Body of pancreas (tissue), 4 donors: ENCODE data around the gene NDUFS1.

Experiments
- POLR2A ChIP-seq, 3 donors: fragments of 450-650 bp; IDR thresholded peaks; one replicate each; pipeline ENCODE4 v1.6.1; 2016; ENCODE audit warnings: antibody characterized with exemption in 3 of 3, mild to moderate bottlenecking in 2 of 3
- TF ChIP-seq, protein P1 (sequence below), 7 experiments: fragments of 450-650 bp in 4 of 7; fragments of 200-600 bp in 3 of 7; sonication (generic) in 3 of 7; IDR thresholded peaks; one replicate each; pipeline ENCODE4 v1.5.1; 2016 to 2019; ENCODE audit warnings: antibody characterized with exemption in 7 of 7

DNA sequence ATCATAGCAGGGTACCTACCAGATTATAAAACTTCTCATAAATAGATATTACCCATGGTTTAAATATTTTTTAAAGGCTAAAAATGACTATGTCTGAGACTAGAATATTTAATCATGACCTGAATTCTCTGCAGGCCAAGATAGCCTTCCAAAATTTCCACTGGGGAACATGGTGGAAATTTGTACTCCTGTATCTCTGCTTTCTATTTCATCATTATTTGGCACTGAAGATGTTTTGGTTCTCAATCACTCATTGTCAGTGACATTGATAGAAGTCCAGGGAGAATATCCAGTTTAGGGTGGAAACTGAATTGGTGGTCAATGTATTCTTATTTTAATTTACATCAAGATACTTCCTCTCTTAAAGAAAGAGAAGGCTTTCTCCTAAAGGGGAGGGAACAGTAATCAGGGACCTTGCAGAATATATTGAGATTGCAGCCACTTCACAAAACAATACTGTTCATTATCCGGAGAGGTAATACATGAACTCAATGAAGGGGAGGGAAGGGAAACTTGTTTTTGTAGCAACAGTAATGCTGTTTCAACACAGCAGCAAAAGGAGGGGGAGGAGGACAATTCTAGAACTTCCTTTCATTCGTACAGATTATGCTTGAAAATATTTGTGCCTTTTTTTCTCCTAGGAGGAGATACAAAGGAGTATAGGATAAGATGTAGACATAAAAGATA, 34.6 kb upstream of the NDUFS1 start:
- TF ChIP-seq, protein P1, sequence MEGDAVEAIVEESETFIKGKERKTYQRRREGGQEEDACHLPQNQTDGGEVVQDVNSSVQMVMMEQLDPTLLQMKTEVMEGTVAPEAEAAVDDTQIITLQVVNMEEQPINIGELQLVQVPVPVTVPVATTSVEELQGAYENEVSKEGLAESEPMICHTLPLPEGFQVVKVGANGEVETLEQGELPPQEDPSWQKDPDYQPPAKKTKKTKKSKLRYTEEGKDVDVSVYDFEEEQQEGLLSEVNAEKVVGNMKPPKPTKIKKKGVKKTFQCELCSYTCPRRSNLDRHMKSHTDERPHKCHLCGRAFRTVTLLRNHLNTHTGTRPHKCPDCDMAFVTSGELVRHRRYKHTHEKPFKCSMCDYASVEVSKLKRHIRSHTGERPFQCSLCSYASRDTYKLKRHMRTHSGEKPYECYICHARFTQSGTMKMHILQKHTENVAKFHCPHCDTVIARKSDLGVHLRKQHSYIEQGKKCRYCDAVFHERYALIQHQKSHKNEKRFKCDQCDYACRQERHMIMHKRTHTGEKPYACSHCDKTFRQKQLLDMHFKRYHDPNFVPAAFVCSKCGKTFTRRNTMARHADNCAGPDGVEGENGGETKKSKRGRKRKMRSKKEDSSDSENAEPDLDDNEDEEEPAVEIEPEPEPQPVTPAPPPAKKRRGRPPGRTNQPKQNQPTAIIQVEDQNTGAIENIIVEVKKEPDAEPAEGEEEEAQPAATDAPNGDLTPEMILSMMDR (IDR thresholded peaks at IDR 0.05): no peak
- TF ChIP-seq POLR2A (IDR thresholded peaks at IDR 0.05): no peak
